Neutrophil (primary cell): ENCODE data around the gene WDR41.

Experiments
- H3K27ac ChIP-seq: fragments of 200-600 bp; sonication (generic); 2 replicates; pipeline ENCODE4 v1.5.1; 2016; ENCODE audit warnings: mild to moderate bottlenecking, moderate library complexity
- H3K27me3 ChIP-seq: fragments of 200-600 bp; sonication (generic); 2 replicates; pipeline ENCODE4 v1.6.0; 2016; ENCODE audit warnings: mild to moderate bottlenecking
- H3K36me3 ChIP-seq: fragments of 200-600 bp; sonication (generic); 2 replicates; pipeline ENCODE4 v1.5.1; 2017
- H3K4me1 ChIP-seq, 2 experiments: fragments of 200-600 bp in 1 of 2; sonication (generic) in 1 of 2; 1 replicate in 1 of 2; 2 replicates in 1 of 2; pipeline versions ENCODE4 v1.5.1 to v1.6.1; 2013 to 2016; ENCODE audit warnings: low read depth in 1 of 2, low read length in 1 of 2, mild to moderate bottlenecking in 1 of 2, moderate library complexity in 1 of 2; ENCODE audit not compliant: control insufficient read depth in 1 of 2, insufficient read depth in 1 of 2
- H3K4me3 ChIP-seq, 2 experiments: fragments of 200-600 bp in 1 of 2; sonication (generic) in 1 of 2; 1 replicate in 1 of 2; 2 replicates in 1 of 2; pipeline ENCODE4 v1.5.1; 2013 to 2016; ENCODE audit warnings: low read depth in 1 of 2, low read length in 1 of 2, mild to moderate bottlenecking in 1 of 2, moderate library complexity in 1 of 2
- H3K9me3 ChIP-seq: fragments of 200-600 bp; sonication (generic); 2 replicates; pipeline ENCODE4 v1.5.1; 2016
- TF ChIP-seq, protein P1 (sequence below): fragments of 200-600 bp; sonication (generic); IDR thresholded peaks from 2 replicates; pipeline ENCODE4 v1.5.1; 2016; ENCODE audit warnings: antibody characterized with exemption

Gene WDR41

DNA sequence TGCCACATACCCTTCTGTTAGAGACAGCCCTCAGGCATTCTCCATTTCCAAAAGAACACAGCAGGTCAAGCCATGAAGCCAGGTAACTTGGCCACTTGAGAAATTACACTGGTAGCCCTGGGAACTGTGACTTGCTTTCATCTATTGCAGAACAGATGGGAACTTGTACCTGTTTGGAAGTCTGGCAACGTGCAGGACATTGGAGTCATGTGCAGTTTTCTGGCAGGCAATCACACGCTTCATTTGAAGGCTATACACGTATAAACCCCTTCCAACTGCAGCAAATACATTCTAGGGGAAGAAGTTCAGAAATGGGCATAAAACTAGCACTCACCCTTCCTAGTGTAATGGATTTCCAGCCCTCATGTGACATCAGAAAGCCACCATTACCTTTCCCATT lies 54.0 kb downstream of the WDR41 start:
- Histone ChIP-seq H3K4me3 (no peak overlapping the region), H3K36me3 (peaks cover 82% of the 10 kb centered on the region), H3K27ac (no peak overlapping the region), H3K27me3 (no peaks in the 10 kb centered on the region), H3K4me1 (no peaks in the 10 kb centered on the region), H3K9me3 (no peaks in the 10 kb centered on the region)
- TF ChIP-seq, protein P1, sequence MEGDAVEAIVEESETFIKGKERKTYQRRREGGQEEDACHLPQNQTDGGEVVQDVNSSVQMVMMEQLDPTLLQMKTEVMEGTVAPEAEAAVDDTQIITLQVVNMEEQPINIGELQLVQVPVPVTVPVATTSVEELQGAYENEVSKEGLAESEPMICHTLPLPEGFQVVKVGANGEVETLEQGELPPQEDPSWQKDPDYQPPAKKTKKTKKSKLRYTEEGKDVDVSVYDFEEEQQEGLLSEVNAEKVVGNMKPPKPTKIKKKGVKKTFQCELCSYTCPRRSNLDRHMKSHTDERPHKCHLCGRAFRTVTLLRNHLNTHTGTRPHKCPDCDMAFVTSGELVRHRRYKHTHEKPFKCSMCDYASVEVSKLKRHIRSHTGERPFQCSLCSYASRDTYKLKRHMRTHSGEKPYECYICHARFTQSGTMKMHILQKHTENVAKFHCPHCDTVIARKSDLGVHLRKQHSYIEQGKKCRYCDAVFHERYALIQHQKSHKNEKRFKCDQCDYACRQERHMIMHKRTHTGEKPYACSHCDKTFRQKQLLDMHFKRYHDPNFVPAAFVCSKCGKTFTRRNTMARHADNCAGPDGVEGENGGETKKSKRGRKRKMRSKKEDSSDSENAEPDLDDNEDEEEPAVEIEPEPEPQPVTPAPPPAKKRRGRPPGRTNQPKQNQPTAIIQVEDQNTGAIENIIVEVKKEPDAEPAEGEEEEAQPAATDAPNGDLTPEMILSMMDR, result no peak

DNA sequence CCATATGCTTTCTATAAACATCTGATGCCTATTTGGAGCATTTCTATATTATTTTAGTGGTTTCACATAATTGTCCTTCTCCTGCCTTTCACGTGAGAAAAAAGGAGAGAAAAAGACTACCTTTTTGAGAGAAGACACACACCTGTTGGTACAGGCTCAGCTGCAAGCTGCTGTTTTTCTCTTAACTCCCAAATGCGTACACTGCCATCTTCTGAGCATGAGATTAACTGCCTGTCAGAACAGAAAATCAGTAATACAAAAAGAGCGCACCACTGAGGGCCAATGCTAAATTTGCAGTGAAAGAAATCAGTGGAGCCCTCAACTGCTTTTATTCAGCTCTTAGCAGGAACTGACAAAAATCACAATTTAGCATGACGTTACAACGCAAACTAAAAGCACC lies 54.9 kb downstream of the WDR41 start:
- Histone ChIP-seq H3K4me3 (no peak overlapping the region), H3K9me3 (no peaks in the 10 kb centered on the region), H3K27me3 (no peaks in the 10 kb centered on the region), H3K4me1 (no peaks in the 10 kb centered on the region), H3K36me3 (peaks cover 89% of the 10 kb centered on the region), H3K27ac (no peak overlapping the region)
- TF ChIP-seq, protein P1, result no peak

DNA sequence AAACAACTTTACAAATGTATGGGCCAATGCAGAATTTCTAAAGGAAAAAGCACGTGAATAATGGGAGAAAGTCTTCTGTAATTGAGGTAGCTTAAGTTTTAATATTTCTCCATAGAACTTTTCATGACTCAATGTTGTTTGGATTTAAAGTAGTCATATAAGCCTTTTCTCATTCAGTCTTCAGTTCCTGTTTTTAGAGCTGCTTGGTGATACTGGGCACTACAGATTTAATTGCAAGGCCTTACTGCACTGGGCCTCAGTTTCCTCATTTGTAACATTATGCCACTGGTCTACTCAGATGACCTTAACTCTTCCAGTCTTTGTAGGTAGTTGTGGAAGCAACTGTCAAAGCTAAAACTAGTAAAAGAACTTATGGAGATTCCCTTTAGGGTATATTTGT lies 60.4 kb downstream of the WDR41 start:
- Histone ChIP-seq H3K27me3 (no peaks in the 10 kb centered on the region), H3K27ac (no peak overlapping the region), H3K36me3 (peaks cover 83% of the 10 kb centered on the region), H3K9me3 (no peaks in the 10 kb centered on the region), H3K4me1 (no peaks in the 10 kb centered on the region), H3K4me3 (no peak overlapping the region)
- TF ChIP-seq, protein P1, result no peak

DNA sequence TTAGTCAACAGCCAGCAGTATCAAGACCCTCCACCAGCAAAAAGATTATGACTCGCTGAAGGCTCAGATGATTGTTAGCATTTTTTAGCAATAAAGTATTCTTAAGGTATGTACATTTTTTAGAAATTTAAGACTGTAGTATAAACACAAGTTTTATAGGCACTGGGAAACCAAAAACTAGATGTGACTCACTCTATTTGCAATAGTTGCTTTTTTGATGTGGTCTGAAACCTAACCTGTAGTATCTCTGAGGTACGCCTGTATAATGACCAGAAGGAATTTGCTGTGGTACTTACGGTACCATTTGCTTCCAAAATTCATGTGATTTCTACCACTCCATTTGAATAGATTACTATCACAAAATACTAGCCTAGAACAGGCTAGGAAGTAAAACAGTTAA lies 60.8 kb downstream of the WDR41 start:
- Histone ChIP-seq H3K9me3 (no peaks in the 10 kb centered on the region), H3K27me3 (no peaks in the 10 kb centered on the region), H3K36me3 (peaks cover 83% of the 10 kb centered on the region), H3K4me3 (no peak overlapping the region), H3K27ac (no peak overlapping the region), H3K4me1 (no peaks in the 10 kb centered on the region)
- TF ChIP-seq, protein P1, result no peak

DNA sequence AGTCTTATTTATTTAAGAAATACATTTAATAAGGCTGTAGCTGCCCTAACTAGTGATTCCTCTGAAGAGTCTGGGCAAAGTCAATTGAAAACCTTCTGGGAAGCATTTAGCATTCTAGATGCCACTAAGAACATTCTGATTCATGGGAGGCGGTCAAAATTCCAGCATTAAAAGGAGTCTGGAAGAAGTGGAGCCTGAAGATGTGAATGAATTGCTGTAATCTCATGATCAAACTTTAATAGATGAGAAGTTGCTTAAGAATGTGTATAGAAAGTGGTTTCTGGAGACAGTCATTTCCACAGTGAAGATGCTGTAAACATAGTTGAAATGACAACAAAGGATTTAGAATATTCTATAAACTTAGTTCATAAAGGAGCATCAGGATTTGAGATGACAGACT lies 61.4 kb downstream of the WDR41 start:
- H3K4me3 ChIP-seq, result no peak overlapping the region
- TF ChIP-seq, protein P1, result no peak
- no peaks in the 10 kb centered on the region for H3K27me3 ChIP-seq
- no peaks in the 10 kb centered on the region for H3K9me3 ChIP-seq
- H3K36me3 ChIP-seq, result peaks cover 83% of the 10 kb centered on the region
- no peak overlapping the region for H3K27ac ChIP-seq
- H3K4me1 ChIP-seq, result no peaks in the 10 kb centered on the region

DNA sequence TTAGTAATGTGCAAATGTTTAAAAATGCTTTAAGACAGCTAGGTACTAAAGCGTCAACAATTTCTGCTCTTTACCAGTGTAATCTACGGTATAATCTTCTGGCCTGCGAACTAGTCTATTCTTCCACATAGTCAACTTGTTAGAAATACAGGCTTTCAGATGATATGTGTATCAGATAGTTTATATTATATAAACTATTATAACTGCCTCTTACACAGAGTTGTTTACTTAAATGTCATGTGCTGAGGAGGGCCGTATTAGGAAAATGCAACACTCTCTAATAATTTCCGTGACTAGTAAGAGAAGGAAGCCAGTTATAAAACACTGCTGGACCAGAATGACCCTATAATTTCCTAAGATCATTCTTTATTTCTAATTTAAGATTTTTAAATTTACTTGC lies 63.6 kb downstream of the WDR41 start:
- no peaks in the 10 kb centered on the region for H3K9me3 ChIP-seq
- H3K4me1 ChIP-seq, result no peaks in the 10 kb centered on the region
- H3K27me3 ChIP-seq, result no peaks in the 10 kb centered on the region
- H3K36me3 ChIP-seq, result peaks cover 82% of the 10 kb centered on the region
- no peak overlapping the region for H3K4me3 ChIP-seq
- H3K27ac ChIP-seq, result no peak overlapping the region
- TF ChIP-seq, protein P1, result no peak
